GM18507 (cell line): ENCODE results near the gene PRR14.
"Not testable (repeated sequence)": the region's sequence is repeated elsewhere in the genome, so short reads cannot be mapped to it uniquely, and the experiment has no call there.

Experiments used
- DNase-seq: peaks from one replicate; pipeline ENCODE4 v3.0.0; 2011; ENCODE audit warnings: low read depth; ENCODE audit not compliant: insufficient read length; ENCODE audit errors: extremely low spot score
- FAIRE-seq: peaks from 2 replicates; lab custom pipeline; 2011; peaks lifted over from hg19 to GRCh38; lab: Jason Lieb, UNC

The PRR14 gene

DNA sequence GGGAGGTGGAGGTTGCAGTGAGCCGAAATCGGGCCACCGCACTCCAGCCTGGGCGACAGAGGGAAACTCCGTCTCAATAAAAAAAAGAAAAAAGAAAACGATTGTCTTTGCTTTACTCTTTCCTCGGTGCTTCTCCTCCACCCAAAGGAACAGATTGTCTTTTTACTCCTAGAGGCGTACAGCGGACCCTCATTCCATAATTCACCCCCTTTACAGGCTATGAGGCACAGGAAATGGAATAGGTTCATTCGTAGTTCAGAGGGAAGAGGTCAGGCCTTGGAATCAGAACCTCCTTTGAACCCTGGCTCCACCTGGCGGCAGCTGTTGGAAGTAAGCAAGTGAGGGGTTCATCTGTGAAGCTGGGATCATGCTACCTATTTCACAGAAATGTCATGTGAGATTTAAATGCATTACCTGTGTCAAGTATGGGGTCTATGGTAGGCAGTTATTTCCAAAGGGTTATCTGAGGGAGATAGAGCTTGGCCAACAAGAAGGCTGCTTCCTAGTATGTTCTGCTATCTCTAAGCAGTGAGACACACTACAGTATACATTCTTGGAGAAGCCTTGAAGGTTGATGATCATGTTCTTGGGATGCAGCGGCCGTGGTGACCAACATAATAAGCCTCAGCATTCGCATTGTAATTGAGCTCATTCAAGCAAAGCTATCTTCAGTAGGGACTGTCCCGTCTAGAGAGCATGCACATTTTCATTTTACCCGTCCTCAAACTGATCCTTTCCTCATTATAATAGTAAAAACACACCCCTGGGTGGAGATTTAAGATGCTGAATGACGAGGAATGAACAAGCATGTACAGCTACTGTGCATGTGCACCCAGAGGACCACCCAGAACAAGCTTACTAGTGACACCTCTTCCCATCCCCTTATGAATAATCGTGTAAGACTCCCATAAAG, 21.9 kb upstream of the PRR14 start:
- DNase-seq (no peak), FAIRE-seq (peak; percentile 72)

DNA sequence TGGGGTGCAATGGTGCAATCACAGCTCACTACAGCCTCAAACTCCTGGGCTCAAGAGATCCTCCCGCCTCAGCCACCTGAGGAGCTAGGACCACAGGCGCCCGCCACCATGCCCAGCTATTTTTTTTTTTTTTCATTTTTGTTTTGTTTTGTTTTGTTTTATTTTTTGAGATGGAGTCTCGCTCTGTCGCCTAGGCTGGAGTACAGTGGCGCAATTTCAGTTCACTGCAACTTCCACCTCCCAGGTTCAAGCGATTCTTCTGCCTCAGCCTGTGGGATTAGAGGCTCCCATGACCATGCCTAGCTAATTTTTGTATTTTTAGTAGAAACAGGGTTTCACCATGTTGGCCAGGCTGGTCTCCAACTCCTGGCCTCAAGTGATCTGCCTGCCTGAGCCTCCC, 18.3 kb upstream of the PRR14 start:
- DNase-seq, FAIRE-seq: not testable (repeated sequence)

DNA sequence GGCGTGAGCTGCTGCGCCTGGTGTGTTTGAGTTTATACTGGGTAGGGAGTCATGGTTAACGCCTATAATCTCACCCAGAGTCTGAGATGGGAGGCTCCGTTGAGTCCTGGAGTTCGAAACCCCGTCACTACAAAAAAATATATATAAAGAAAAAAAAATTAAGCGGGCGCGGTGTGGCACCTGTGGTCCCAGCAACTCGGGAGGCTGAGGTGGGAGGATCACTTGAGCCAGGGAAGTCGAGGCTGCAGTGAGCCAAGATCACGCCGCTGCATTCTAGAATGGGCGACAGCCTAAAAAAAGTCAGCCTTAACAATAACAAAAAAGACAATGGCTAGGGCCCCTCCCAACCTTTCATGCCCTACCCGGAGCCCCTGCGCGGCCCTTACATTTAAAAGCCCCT, 17.2 kb upstream of the PRR14 start:
- FAIRE-seq (no peak), DNase-seq (no peak)

DNA sequence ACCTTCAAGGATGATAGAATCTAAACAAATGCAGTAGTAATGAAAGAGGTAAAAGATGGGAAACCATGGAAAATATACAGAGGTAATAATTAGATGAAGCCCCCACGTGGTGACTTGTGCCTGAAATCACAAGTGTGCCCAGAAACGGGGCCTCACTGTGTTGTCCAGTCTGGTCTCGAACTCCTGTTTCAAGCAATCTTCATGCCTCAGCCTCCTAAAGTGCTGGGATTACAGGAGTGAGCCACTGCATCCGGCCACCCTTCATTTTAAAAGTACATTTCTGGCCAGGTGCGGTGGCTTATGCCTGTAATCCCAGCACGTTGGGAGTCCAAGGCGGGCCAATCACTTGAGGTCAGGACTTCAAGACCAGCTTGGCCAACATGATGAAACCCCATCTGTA, 14.2 kb upstream of the PRR14 start:
- DNase-seq (no peak), FAIRE-seq (no peak)

DNA sequence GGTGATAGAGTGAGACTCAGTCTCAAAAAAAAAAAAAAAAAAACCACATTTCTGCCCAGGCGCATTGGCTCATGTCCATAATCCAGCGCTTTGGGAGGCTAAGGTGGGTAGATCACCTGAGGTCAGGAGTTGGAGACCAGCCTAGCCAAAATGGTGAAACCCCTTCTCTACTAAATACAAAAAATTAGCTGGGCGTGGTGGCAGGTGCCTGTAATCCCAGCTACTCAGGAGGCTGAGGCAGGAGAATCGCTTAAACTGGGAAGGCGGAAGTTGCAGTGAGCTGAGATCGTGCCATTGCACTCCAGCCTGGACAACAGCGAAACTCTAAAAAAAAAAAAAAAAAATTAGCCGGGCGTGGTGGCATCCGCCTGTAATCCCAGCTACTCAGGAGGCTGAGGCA, 13.6 kb upstream of the PRR14 start:
- DNase-seq, FAIRE-seq: not testable (repeated sequence)

DNA sequence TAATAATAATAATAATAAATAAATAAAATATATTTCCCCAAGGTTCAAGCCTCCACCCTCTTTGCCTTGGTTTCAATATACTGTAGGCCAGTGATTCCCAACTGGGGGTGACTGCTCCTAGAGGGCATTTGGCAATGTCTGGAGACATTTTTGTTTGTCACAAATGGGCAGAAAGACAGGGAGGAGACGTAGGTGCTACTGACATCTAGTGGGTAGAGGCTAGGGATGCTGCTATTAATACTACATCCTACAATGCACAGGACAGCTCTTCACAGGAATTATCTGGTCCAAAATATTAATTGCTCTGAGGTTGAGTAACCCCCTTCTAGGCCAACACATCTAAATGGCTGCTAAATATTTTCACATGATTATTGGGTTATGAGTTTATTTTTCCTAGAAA, 12.8 kb upstream of the PRR14 start:
- DNase-seq (no peak), FAIRE-seq (peak; percentile 80)

DNA sequence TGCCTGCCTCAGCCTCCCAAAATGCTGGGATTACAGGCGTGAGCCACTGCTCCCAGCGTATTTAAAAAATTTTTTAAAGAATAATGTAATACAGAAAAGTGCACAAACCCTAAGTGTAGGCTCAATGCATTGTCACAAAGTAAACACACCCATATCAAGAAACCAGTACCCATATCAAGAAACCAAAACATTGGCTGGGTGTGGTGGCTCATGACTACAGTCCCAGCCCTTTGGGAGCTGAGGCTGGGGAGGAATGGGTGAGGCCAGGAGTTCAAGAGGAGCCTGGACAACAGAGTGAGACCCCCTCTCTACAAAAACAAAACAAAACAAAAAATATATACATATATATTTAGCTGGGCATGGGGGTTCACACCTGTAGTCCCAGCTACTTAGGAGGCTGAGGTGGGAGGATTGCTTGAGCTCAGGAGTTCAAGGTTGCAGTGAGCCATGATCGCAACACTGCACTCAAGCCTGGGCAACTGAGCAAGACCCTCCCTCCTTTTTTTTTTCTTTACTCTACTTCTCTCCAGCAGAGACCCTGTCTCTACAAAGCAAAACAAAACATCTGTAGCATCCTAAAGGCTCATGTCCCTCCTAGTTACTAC, 9.3 kb upstream of the PRR14 start:
- DNase-seq (no peak), FAIRE-seq (no peak)

DNA sequence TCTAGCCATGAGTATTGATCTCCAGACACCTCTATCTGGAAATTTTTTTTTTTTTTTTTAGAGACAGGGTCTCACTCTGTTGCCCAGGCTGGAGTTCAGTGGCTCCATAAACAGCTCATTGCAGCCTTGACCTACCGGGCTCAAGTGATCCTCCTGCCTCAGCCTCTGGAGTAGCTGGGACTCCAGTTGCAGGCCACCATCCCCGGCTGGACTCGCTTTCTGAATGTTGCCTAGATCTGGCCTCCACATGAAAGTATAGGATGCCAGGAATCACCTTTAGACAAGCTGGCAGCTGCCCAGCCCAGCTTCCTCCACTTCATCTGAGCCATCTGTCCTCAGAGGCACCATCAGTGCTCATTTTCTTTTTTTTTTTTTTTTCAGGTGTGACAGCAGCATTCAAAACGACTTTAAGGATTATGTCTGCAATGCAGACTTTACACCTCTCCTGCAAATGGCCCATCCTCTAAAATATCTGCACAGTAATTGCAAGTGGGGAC, 6.4 kb upstream of the PRR14 start:
- no peak for DNase-seq
- FAIRE-seq: no peak

DNA sequence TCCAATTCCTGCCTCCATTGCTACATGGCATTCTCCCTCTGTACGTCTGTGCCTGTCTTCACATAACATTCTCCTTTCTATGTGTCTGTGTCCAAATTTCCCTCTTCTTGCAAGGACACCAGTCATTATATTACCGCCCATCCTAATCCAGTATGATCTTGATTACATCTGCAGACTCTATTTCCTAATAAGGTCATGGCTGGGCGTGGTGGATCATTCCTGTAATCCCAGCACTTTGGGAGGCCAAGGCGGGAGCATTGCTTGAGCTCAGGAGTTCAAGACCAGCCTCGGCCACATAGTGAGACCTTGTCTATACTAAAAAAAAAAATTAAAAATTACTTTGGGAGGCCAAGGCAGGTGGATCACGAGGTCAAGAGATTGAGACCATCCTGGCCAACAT, 5.0 kb upstream of the PRR14 start:
- FAIRE-seq (no peak), DNase-seq (no peak)

DNA sequence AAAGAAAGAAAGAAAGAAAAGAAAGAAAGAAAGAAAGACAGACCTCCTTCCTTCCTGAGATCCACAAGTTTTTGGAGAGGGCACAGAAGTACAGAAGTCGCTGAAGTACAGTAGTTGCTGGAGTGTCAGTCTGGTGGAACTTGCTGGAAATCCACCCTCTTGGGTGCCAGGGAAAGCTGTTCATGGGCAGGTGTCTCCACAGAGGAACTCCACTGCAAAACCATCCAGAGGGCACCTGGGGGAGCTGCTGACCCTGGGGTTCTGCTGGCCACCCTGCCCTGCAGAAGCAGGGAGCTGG, 3.5 kb upstream of the PRR14 start:
- FAIRE-seq: no peak
- no peak for DNase-seq

DNA sequence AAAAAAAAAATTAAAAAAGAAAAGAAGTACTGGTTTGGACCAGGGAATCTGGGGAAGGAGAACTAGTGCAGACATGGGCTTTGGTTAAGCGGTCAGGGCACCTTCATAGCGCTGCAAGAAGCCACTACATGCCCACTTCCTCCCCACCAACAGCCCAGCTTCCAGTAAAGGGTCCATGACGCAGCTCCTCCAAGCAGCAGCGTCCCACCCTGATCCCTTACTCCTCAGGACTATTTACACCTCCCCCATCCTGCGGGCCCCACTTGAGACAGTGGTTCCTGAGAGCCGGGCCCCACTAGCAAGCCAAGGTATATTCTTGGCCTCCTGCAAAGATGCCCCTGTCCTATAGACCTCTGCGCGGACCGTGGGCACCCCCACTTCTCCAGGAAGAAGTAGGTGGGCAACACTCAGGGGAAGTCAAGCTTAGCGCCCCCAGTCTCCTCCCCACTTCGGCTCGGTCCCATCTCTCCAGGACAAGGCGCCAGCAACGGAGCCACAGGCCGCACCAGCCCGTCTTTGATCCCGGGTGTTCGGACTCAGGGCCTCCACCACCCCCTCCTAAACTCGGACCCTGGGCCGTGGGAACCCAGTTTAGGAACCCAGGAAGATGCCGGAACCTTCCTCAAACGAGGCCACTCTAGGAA, 913 bp upstream of the PRR14 start:
- DNase-seq: no peak
- FAIRE-seq: no peak

DNA sequence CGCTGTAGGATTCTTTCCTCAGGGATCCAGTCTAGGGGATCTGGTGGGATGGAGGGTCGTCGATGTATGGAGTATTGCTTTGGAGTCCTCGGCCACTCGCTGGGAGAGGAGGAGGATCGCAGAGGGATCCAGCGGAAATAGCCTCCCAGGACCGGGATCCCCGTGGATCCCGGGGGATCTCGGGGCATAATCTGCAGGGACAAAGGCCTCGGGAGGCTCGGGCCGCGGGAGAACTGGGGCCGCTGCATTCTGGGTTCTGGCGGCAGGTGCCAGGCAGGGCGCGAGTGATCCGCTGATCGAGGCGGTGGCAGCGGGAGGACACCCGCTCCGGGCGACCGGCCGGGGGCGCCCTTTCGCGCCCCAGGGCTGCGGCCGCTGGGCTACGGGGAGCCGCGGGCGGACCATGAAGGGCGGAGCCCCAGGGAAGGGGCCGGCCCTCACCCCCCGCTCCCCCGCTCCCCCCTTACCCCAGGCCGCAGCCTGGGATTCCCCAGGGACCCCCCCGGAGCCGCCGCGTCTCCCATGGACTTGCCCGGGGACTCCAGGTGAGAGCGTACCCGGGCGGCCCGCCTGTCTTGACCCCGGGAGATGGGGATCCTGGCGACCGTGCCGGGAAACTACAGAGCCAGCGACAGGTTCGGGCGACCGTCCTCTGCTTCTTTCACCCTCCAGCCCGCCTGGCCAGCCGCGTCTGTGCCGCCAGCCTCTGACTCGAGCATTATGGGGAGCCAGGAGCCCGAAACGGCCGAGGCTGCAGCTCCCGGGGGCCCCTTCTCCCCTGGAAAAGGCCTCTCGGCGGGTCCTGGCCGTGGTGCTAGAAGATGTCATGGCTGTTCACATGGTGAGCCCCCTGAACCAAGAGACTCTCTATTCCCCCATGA, 604 bp downstream of the PRR14 start:
- FAIRE-seq (peak; percentile 62), DNase-seq (peak; percentile 55)

DNA sequence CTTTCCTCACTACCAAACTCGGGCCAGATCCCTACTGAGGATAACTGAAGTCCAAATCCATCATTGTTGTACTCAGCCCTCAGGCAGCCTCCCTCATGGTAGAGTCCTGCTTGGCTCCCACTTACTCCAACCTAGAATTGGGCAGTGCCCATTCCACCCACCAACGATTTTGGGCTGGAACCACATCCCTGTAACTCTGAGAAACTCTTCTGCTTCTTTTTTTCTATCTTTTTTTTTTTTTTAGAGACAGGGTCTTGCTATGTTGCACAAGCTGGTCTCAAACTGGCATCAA, 1.2 kb downstream of the PRR14 start:
- FAIRE-seq (no peak), DNase-seq (no peak)

DNA sequence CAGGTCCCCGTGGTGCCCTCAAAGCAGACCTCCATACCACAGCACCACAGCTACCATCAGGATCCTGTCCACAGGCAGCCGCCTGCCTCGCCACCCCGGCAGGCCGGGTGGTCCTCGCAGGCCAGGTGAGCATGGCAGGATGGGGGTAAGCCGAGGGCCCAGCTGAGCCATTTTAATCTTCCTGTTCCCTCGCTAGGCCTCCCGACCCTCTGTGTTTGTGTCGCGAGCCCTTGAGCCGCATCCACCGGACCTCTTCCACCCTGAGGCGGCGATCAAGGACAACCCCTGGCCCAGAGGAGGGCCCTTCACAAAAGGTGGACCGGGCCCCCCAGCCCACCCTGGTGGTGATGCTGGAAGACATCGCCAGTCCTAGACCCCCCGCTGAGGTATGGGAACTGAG, 2.0 kb downstream of the PRR14 start:
- no peak for DNase-seq
- FAIRE-seq: no peak

DNA sequence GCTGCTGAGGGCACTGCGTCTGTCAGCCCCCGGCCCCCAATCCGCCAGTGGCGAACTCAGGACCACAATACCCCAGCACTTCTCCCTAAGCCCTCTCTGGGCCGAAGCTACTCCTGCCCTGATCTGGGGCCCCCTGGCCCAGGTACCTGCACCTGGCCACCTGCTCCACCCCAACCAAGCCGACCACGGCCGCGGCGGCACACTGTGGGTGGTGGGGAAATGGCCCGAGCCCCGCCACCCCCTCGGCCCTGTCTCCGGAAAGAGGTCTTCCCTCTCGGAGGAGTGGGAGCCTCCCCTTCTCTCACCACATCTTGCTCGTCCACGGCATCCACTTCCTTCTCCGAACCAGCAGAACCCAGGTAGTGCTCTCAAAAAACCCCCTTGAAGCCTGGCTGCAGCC, 4.1 kb downstream of the PRR14 start:
- DNase-seq: no peak
- FAIRE-seq: no peak

DNA sequence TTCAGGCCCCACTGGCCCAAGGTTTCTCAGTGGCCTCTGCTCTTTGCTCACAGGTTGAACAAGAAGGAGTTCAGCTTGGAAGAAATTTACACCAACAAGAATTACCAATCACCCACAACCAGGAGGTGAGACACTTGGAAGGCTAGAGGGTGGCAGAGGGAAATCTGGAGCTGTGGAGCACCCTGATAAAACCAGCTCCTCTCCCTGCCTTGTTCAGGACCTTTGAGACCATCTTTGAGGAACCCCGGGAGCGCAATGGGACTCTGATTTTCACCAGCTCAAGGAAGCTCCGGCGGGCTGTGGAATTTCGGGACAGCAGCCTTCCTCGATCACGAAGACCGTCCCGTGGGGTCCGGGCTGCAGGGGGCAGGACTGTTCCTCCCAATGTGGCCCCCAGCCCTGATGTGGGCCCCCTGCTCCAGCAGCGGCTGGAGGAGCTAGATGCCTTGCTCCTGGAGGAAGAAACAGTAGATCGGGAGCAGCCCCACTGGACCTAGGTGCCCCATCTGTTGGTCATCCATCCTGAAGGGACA, 5.1 kb downstream of the PRR14 start:
- FAIRE-seq (no peak), DNase-seq (no peak)

DNA sequence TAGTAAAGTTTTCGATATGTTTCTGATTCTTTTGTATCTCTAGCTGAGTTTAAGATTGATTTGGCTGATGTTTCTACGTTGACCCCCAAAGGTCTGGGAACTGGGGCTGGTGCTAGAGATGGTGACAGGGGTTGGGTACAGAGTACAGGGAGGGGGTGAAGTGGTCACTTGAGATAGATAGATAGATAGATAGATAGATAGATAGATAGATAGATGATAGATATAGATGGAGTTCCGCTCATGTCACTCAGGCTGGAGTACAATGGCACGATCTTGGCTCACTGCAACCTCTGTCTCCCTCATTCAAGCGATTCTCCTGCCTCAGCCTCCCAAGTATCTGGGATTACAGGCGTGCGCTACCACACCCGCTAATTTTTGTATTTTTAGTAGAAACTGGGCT, 5.6 kb downstream of the PRR14 start:
- FAIRE-seq: no peak
- no peak for DNase-seq

DNA sequence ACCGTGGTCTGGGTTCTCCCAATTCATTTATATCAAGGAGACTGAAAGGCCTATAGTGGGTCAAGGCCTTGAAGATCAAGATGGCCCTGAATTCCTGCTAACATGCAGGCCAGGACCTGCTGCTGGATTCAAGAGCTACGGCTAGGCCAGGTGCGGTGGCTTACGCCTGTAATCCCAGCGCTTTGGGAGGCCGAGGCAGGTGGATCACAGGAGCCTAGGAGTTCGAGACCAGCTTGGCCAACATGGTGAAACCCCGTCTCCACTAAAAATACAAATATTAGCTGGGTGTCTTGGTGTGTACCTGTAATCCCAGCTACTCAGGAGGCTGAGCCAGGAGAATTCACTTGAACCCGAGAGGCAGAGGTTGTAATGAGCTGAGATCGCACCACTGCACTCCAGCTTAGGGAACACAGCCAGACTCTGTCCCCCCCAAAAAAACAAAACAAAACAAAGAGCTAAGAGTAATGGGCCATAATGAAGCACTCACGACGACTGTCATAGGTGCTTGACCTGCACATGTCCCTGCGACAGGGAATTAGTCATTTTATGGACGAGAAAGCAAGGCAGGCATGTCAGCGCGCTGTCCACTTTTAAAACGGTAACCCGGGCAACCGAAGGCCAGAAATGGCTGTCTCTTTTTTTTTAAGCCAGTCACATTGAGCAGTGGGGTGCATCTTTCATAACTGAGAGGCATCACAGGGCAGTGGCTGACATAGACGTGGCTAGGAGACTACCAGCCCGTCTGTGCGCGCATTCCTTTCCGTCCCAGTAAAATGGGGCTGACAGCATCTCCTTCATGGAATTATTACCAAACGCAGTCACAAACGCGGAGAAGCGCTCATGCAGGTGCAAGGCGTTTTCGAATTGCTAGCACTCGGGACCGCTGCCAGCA, 6.5 kb downstream of the PRR14 start:
- no peak for DNase-seq
- FAIRE-seq: no peak
